NCI-H526 treated with DMSO at 0.1 percent for 48 hours (cell line): ENCODE results near the gene ECT2L.
"Not testable (repeated sequence)": the region's sequence is repeated elsewhere in the genome, so short reads cannot be mapped to it uniquely, and the experiment has no call there.

Experiments
- DNase-seq: peaks from one replicate; lab custom pipeline; 2025; lab: John Stamatoyannopoulos, UW

Gene ECT2L

GRCh38 chr6:138863321-138863720 lies 67.4 kb downstream of the ECT2L start:
- no peak for DNase-seq

- DNase-seq: no peak
Observed at GRCh38 chr6:138864343-138864890, 68.5 kb downstream of the ECT2L start.

- DNase-seq: no peak
Observed at GRCh38 chr6:138865480-138866109, 69.7 kb downstream of the ECT2L start.

GRCh38 chr6:138868181-138868580 lies 72.3 kb downstream of the ECT2L start:
- no peak for DNase-seq

- DNase-seq: no peak
Observed at GRCh38 chr6:138869398-138869797, 73.5 kb downstream of the ECT2L start.

GRCh38 chr6:138873191-138873590 lies 77.3 kb downstream of the ECT2L start:
- DNase-seq: no peak

GRCh38 chr6:138882369-138883017 lies 86.6 kb downstream of the ECT2L start:
- DNase-seq: no peak

GRCh38 chr6:138885156-138885819 lies 89.4 kb downstream of the ECT2L start:
- no peak for DNase-seq

GRCh38 chr6:138891255-138891986 lies 95.5 kb downstream of the ECT2L start:
- no peak for DNase-seq

GRCh38 chr6:138896104-138896756 lies 100.3 kb downstream of the ECT2L start:
- no peak for DNase-seq

GRCh38 chr6:138897031-138897430 lies 101.1 kb downstream of the ECT2L start:
- peak; percentile 63 for DNase-seq

- DNase-seq: no peak
Observed at GRCh38 chr6:138907167-138907566, 111.3 kb downstream of the ECT2L start.

- no peak for DNase-seq
Observed at GRCh38 chr6:138909511-138909910, 113.6 kb downstream of the ECT2L start.

- DNase-seq: no peak
Observed at GRCh38 chr6:138909975-138910374, 114.1 kb downstream of the ECT2L start.

- DNase-seq: no peak
Observed at GRCh38 chr6:138912308-138912707, 116.4 kb downstream of the ECT2L start.

- DNase-seq: no peak
Observed at GRCh38 chr6:138914701-138915100, 118.8 kb downstream of the ECT2L start.

- DNase-seq: no peak
Observed at GRCh38 chr6:138920906-138921305, 125.0 kb downstream of the ECT2L start.

- no peak for DNase-seq
Observed at GRCh38 chr6:138923561-138923960, 127.7 kb downstream of the ECT2L start.

GRCh38 chr6:138925806-138926205 lies 129.9 kb downstream of the ECT2L start:
- no peak for DNase-seq

GRCh38 chr6:138926579-138926978 lies 130.7 kb downstream of the ECT2L start:
- no peak for DNase-seq

- no peak for DNase-seq
Observed at GRCh38 chr6:138931660-138932059, 135.8 kb downstream of the ECT2L start.

- DNase-seq: not testable (repeated sequence)
Observed at GRCh38 chr6:138936873-138937272, 141.0 kb downstream of the ECT2L start.
